DOHH2 (cell line): ENCODE results near the gene MYO1H.

Experiments
- CTCF ChIP-seq: fragments of 200-600 bp; sonication (generic); IDR thresholded peaks from one replicate; pipeline ENCODE4 v1.5.1; 2014; ENCODE audit warnings: antibody characterized with exemption, mild to moderate bottlenecking, low read depth, low read length; ENCODE audit not compliant: poor library complexity, severe bottlenecking
- EZH2phosphoT487 ChIP-seq: fragments of 200-600 bp; sonication (generic); IDR thresholded peaks from 2 replicates; pipeline ENCODE4 v1.6.1; 2017; ENCODE audit warnings: borderline replicate concordance, mild to moderate bottlenecking, antibody characterized with exemption, low read length, moderate library complexity, mixed read lengths

DNA sequence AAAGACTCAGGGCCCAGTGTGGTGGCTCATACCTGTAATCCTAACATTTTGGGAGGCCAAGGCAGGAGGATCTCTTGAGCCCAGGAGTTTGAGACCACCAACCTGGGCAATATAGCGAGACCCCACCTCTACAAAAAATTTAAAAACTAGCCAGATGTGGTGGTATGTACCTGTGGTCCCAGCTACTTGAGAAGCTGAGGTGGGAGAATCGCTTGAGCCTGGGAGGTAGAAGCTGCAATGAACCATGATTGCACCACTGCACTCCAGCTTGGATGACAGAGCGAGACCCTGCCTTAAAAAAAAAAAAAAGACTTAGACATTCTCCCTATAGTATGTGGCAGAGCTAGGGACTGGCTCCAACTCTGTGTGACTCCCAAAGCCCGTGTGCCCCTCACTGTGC, 132.7 kb downstream of the MYO1H start:
- no peak for TF ChIP-seq CTCF
- no peak for TF ChIP-seq EZH2phosphoT487
